Measurements from ENCODE around the gene SV2C. TPM values are rescaled to one million over a fixed set of nuclear protein-coding genes. Genes with fewer than 3 reads are reported as not detected.

SV2C gene
- total RNA-seq, 1 donor from 2014 or later = not detected

DNA sequence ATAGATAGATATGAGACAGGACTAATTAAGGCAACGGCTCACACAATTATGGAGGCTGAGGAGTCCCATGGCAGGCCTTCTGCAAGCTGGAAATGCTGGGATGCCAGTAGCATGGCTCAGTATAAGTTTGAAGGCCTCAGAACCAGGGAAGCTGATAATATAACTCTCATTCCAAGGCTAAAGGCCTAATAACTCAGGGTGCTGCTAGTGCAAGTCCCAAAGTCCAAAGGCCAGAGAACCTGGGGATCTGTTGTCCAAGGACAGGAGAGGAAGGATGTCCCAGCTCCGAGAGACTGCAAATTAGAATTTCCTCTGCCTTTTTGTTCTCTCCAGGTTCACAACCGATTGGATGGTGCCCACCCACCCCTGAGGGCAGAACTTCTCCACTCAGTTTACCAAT, 114.5 kb downstream of the SV2C start:
- no peak overlapping the region for H3K27ac Mint-ChIP-seq
- H3K4me1 Mint-ChIP-seq = no peaks in the 10 kb centered on the region
- H3K9me3 Mint-ChIP-seq = no peaks in the 10 kb centered on the region
- intact Hi-C loops (cut with micrococcal nuclease) = no loop called here
- ATAC-seq (ENCODE audit: low read depth) (no peak), DNase-seq (no peak)
- TF ChIP-seq, protein P1, sequence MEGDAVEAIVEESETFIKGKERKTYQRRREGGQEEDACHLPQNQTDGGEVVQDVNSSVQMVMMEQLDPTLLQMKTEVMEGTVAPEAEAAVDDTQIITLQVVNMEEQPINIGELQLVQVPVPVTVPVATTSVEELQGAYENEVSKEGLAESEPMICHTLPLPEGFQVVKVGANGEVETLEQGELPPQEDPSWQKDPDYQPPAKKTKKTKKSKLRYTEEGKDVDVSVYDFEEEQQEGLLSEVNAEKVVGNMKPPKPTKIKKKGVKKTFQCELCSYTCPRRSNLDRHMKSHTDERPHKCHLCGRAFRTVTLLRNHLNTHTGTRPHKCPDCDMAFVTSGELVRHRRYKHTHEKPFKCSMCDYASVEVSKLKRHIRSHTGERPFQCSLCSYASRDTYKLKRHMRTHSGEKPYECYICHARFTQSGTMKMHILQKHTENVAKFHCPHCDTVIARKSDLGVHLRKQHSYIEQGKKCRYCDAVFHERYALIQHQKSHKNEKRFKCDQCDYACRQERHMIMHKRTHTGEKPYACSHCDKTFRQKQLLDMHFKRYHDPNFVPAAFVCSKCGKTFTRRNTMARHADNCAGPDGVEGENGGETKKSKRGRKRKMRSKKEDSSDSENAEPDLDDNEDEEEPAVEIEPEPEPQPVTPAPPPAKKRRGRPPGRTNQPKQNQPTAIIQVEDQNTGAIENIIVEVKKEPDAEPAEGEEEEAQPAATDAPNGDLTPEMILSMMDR (IDR thresholded peaks at IDR 0.05) = no peak
- ChIA-PET CTCF (interaction anchor here (1.0 kb wide), 1 partner anchor 23 kb away, joined by 4 read pairs; no protein-coding TSS in a partner anchor), POLR2A (no interaction called here)
- peaks cover 15% of the 10 kb centered on the region for H3K27me3 Mint-ChIP-seq
- no peaks in the 10 kb centered on the region for H3K36me3 Mint-ChIP-seq (ENCODE audit: low read depth)
- H3K4me3 Mint-ChIP-seq = no peak overlapping the region

- intact Hi-C loops (cut with micrococcal nuclease) = no loop called here
- Mint-ChIP-seq H3K4me3 (no peak overlapping the region), H3K9me3 (no peaks in the 10 kb centered on the region), H3K4me1 (no peaks in the 10 kb centered on the region), H3K36me3 (ENCODE audit: low read depth) (no peaks in the 10 kb centered on the region), H3K27ac (no peak overlapping the region), H3K27me3 (peaks cover 15% of the 10 kb centered on the region)
- CTCF ChIA-PET = interaction anchor here (1.3 kb wide), 1 partner anchor 11 kb away, joined by 3 read pairs; no protein-coding TSS in a partner anchor
- DNase-seq (no peak), ATAC-seq (ENCODE audit: low read depth) (no peak)
- POLR2A ChIA-PET = no interaction called here
- TF ChIP-seq, protein P1 (IDR thresholded peaks at IDR 0.05) = no peak
Measured at GRCh38 chr5:76199336-76200318, 116.4 kb downstream of the SV2C start.

- ChIA-PET POLR2A (no interaction called here), CTCF (no interaction called here)
- DNase-seq (no peak), ATAC-seq (ENCODE audit: low read depth) (no peak)
- intact Hi-C loops (cut with micrococcal nuclease) = no loop called here
- Mint-ChIP-seq H3K4me1 (no peaks in the 10 kb centered on the region), H3K27me3 (peaks cover 2% of the 10 kb centered on the region), H3K36me3 (ENCODE audit: low read depth) (no peaks in the 10 kb centered on the region), H3K27ac (no peak overlapping the region), H3K9me3 (no peaks in the 10 kb centered on the region), H3K4me3 (no peak overlapping the region)
- TF ChIP-seq, protein P1 (IDR thresholded peaks at IDR 0.05) = no peak
Measured at GRCh38 chr5:76202182-76202581, 119.0 kb downstream of the SV2C start.

- no peaks in the 10 kb centered on the region for H3K4me1 Mint-ChIP-seq
- no peak overlapping the region for H3K27ac Mint-ChIP-seq
- POLR2A ChIA-PET = no interaction called here
- ATAC-seq (ENCODE audit: low read depth) = no peak
- intact Hi-C loops (cut with micrococcal nuclease) = no loop called here
- TF ChIP-seq, protein P1 (IDR thresholded peaks at IDR 0.05) = no peak
- CTCF ChIA-PET = no interaction called here
- H3K9me3 Mint-ChIP-seq = no peaks in the 10 kb centered on the region
- no peak overlapping the region for H3K4me3 Mint-ChIP-seq
- peaks cover 1% of the 10 kb centered on the region for H3K27me3 Mint-ChIP-seq
- no peaks in the 10 kb centered on the region for H3K36me3 Mint-ChIP-seq (ENCODE audit: low read depth)
- DNase-seq = no peak
Measured at GRCh38 chr5:76204191-76204590, 121.0 kb downstream of the SV2C start.

- peaks cover 1% of the 10 kb centered on the region for H3K27me3 Mint-ChIP-seq
- no peaks in the 10 kb centered on the region for H3K36me3 Mint-ChIP-seq (ENCODE audit: low read depth)
- H3K4me3 Mint-ChIP-seq = no peak overlapping the region
- no peak overlapping the region for H3K27ac Mint-ChIP-seq
- ChIA-PET CTCF (no interaction called here), POLR2A (no interaction called here)
- H3K4me1 Mint-ChIP-seq = no peaks in the 10 kb centered on the region
- DNase-seq (no peak), ATAC-seq (ENCODE audit: low read depth) (no peak)
- H3K9me3 Mint-ChIP-seq = peaks cover 2% of the 10 kb centered on the region
- intact Hi-C loops (cut with micrococcal nuclease) = no loop called here
- TF ChIP-seq, protein P1 (IDR thresholded peaks at IDR 0.05) = no peak
Measured at GRCh38 chr5:76204713-76205112, 121.5 kb downstream of the SV2C start.

All from activated B cell treated with CpG ODN at 0.5 μM for 24 hours (primary cell).